Ectodermal cell (in vitro differentiated cells): ENCODE results near the gene SERTM1.

Source experiments
- H3K27ac ChIP-seq: 2 replicates; pipeline ENCODE4 v1.7.0; 2013; ENCODE audit warnings: mild to moderate bottlenecking, low read depth, low read length; ENCODE audit not compliant: insufficient read depth, poor library complexity, severe bottlenecking
- H3K27me3 ChIP-seq: 2 replicates; pipeline ENCODE4 v1.7.0; 2013; ENCODE audit warnings: mild to moderate bottlenecking, low read length; ENCODE audit not compliant: insufficient read depth, control insufficient read depth, poor library complexity, severe bottlenecking
- H3K36me3 ChIP-seq: one replicate; pipeline ENCODE4 v1.7.0; 2013; ENCODE audit warnings: low read length; ENCODE audit not compliant: control insufficient read depth, insufficient read depth
- H3K4me1 ChIP-seq: one replicate; pipeline ENCODE4 v1.7.0; 2013; ENCODE audit warnings: low read length; ENCODE audit not compliant: control insufficient read depth, insufficient read depth
- H3K4me3 ChIP-seq: 2 replicates; pipeline ENCODE4 v1.7.0; 2013; ENCODE audit warnings: low read depth, low read length, control low read depth; ENCODE audit not compliant: insufficient read depth
- H3K9me3 ChIP-seq: 2 replicates; pipeline ENCODE4 v1.7.0; 2013; ENCODE audit warnings: mild to moderate bottlenecking, low read length, moderate library complexity; ENCODE audit not compliant: control insufficient read depth
- WGBS, 2 experiments: methylation state at CpG; one replicate each; pipeline ENCODE4 v1.1.7; 2013; ENCODE audit warnings: missing lambda C conversion rate in 2 of 2; 5-methylcytosine and 5-hydroxymethylcytosine counted together

The SERTM1 gene

GRCh38 chr13:36674337-36675212 is 755 bp downstream of the SERTM1 start:
- Histone ChIP-seq H3K4me1 (no peaks in the 10 kb centered on the region), H3K36me3 (no peaks in the 10 kb centered on the region), H3K4me3 (peak overlapping the region; percentile 40), H3K9me3 (no peaks in the 10 kb centered on the region), H3K27me3 (peaks cover 52% of the 10 kb centered on the region), H3K27ac (no peak overlapping the region)
- WGBS, 2 experiments, result 20 to 23% methylated on average over 33 of the region's 33 CpGs

GRCh38 chr13:36675213-36675536 is 1.4 kb downstream of the SERTM1 start:
- peaks cover 52% of the 10 kb centered on the region for H3K27me3 ChIP-seq
- no peak overlapping the region for H3K4me3 ChIP-seq
- H3K9me3 ChIP-seq, result no peaks in the 10 kb centered on the region
- no peaks in the 10 kb centered on the region for H3K36me3 ChIP-seq
- no peak overlapping the region for H3K27ac ChIP-seq
- WGBS, 2 experiments, result 54 to 58% methylated on average over 11 of the region's 11 CpGs
- no peaks in the 10 kb centered on the region for H3K4me1 ChIP-seq

- peaks cover 15% of the 10 kb centered on the region for H3K27me3 ChIP-seq
- WGBS, 2 experiments, result 92 to 97% methylated on average over 5 to 6 of the region's 6 CpGs
- no peaks in the 10 kb centered on the region for H3K36me3 ChIP-seq
- no peaks in the 10 kb centered on the region for H3K4me1 ChIP-seq
- no peak overlapping the region for H3K27ac ChIP-seq
- H3K9me3 ChIP-seq, result no peaks in the 10 kb centered on the region
- H3K4me3 ChIP-seq, result no peak overlapping the region
Measured at GRCh38 chr13:36680913-36681312, 7.1 kb downstream of the SERTM1 start.

- Histone ChIP-seq H3K4me1 (no peaks in the 10 kb centered on the region), H3K27me3 (peaks cover 4% of the 10 kb centered on the region), H3K36me3 (no peaks in the 10 kb centered on the region), H3K27ac (no peak overlapping the region), H3K9me3 (no peaks in the 10 kb centered on the region), H3K4me3 (no peak overlapping the region)
Measured at GRCh38 chr13:36681894-36682624, 8.2 kb downstream of the SERTM1 start.

GRCh38 chr13:36683701-36684100 is 9.9 kb downstream of the SERTM1 start:
- H3K36me3 ChIP-seq, result no peaks in the 10 kb centered on the region
- WGBS, 2 experiments, result 92 to 94% methylated on average over 6 of the region's 6 CpGs
- no peaks in the 10 kb centered on the region for H3K27me3 ChIP-seq
- no peaks in the 10 kb centered on the region for H3K4me1 ChIP-seq
- no peaks in the 10 kb centered on the region for H3K9me3 ChIP-seq
- H3K27ac ChIP-seq, result no peak overlapping the region
- no peak overlapping the region for H3K4me3 ChIP-seq

GRCh38 chr13:36685927-36686326 is 12.1 kb downstream of the SERTM1 start:
- no peak overlapping the region for H3K4me3 ChIP-seq
- H3K9me3 ChIP-seq, result no peaks in the 10 kb centered on the region
- H3K36me3 ChIP-seq, result no peaks in the 10 kb centered on the region
- H3K27ac ChIP-seq, result no peak overlapping the region
- 63 to 65% methylated on average over 1 of the region's 1 CpG for WGBS, 2 experiments
- H3K27me3 ChIP-seq, result no peaks in the 10 kb centered on the region
- H3K4me1 ChIP-seq, result no peaks in the 10 kb centered on the region

GRCh38 chr13:36696410-36697010 is 22.7 kb downstream of the SERTM1 start:
- H3K27ac ChIP-seq, result no peak overlapping the region
- 87 to 90% methylated on average over 7 to 9 of the region's 9 CpGs for WGBS, 2 experiments
- H3K4me1 ChIP-seq, result no peaks in the 10 kb centered on the region
- no peaks in the 10 kb centered on the region for H3K9me3 ChIP-seq
- H3K27me3 ChIP-seq, result no peaks in the 10 kb centered on the region
- no peaks in the 10 kb centered on the region for H3K36me3 ChIP-seq
- no peak overlapping the region for H3K4me3 ChIP-seq

GRCh38 chr13:36700170-36700569 is 26.4 kb downstream of the SERTM1 start:
- H3K9me3 ChIP-seq, result no peaks in the 10 kb centered on the region
- no peaks in the 10 kb centered on the region for H3K36me3 ChIP-seq
- 90 to 93% methylated on average over 5 of the region's 5 CpGs for WGBS, 2 experiments
- H3K4me3 ChIP-seq, result no peak overlapping the region
- H3K27ac ChIP-seq, result no peak overlapping the region
- no peaks in the 10 kb centered on the region for H3K4me1 ChIP-seq
- no peaks in the 10 kb centered on the region for H3K27me3 ChIP-seq

GRCh38 chr13:36706755-36707154 is 32.9 kb downstream of the SERTM1 start:
- Histone ChIP-seq H3K27me3 (no peaks in the 10 kb centered on the region), H3K9me3 (no peaks in the 10 kb centered on the region)
- 94 to 100% methylated on average over 1 of the region's 1 CpG for WGBS, 2 experiments

GRCh38 chr13:36709136-36709890 is 35.5 kb downstream of the SERTM1 start:
- H3K27ac ChIP-seq, result no peak overlapping the region
- no peaks in the 10 kb centered on the region for H3K4me1 ChIP-seq
- no peaks in the 10 kb centered on the region for H3K9me3 ChIP-seq
- H3K4me3 ChIP-seq, result no peak overlapping the region
- 87% methylated on average over 1 of the region's 1 CpG for WGBS, 2 experiments
- no peaks in the 10 kb centered on the region for H3K36me3 ChIP-seq
- no peaks in the 10 kb centered on the region for H3K27me3 ChIP-seq

More at GRCh38 chr13:36706755-36707154, 32.9 kb downstream of the SERTM1 start:
- Histone ChIP-seq H3K27ac (no peak overlapping the region), H3K4me1 (no peaks in the 10 kb centered on the region), H3K36me3 (no peaks in the 10 kb centered on the region), H3K4me3 (no peak overlapping the region)
